Lung (tissue), 12 donors: Measurements from ENCODE around the gene MOB3B. TPM values are rescaled to one million over a fixed set of nuclear protein-coding genes. Genes with fewer than 3 reads are reported as not detected.

ENCODE experiments used
- ATAC-seq: fragments of 200-7000 bp; cut with Tn5 transposase; one replicate; pipeline ENCODE4 v1.9.1; 2020; ENCODE audit warnings: moderate number of reproducible peaks; ENCODE audit not compliant: insufficient read depth, low FRiP score
- DNase-seq, 3 donors: peaks; one replicate each; pipeline ENCODE4 v3.0.0-alpha.2; 2013 to 2017
- H3K27ac ChIP-seq, 2 donors: one replicate each; pipeline ENCODE4 v1.5.1; 2013; ENCODE audit warnings: mild to moderate bottlenecking in 2 of 2, moderate library complexity in 2 of 2, control low read depth in 1 of 2, inconsistent platforms in 1 of 2, low read depth in 1 of 2, low read length in 1 of 2
- H3K27me3 ChIP-seq, 3 donors: one replicate each; pipeline ENCODE4 v1.5.1; 2013; ENCODE audit warnings: low read length in 2 of 3; ENCODE audit not compliant: control insufficient read depth in 3 of 3, insufficient read depth in 3 of 3
- H3K36me3 ChIP-seq, 4 donors: one replicate each; pipeline ENCODE4 v1.5.1; 2013; ENCODE audit warnings: low read length in 4 of 4, mild to moderate bottlenecking in 1 of 4, moderate library complexity in 1 of 4; ENCODE audit not compliant: control insufficient read depth in 4 of 4, insufficient read depth in 4 of 4
- H3K4me1 ChIP-seq, 5 donors: one replicate each; pipeline ENCODE4 v1.5.1; 2013; ENCODE audit warnings: low read length in 5 of 5, mild to moderate bottlenecking in 2 of 5, moderate library complexity in 1 of 5; ENCODE audit not compliant: control insufficient read depth in 5 of 5, insufficient read depth in 5 of 5
- H3K4me3 ChIP-seq: one replicate; pipeline ENCODE4 v1.5.1; 2013; ENCODE audit warnings: mild to moderate bottlenecking, control low read depth, moderate library complexity
- H3K9ac ChIP-seq, 2 donors: one replicate each; pipeline ENCODE4 v1.5.1; 2013; ENCODE audit warnings: low read length in 2 of 2, control low read depth in 1 of 2; ENCODE audit not compliant: insufficient read depth in 1 of 2
- H3K9me3 ChIP-seq, 4 donors: one replicate each; pipeline ENCODE4 v1.5.1; 2013; ENCODE audit warnings: low read length in 3 of 4, mild to moderate bottlenecking in 1 of 4, moderate library complexity in 1 of 4; ENCODE audit not compliant: control insufficient read depth in 4 of 4, insufficient read depth in 3 of 4
- CTCF ChIP-seq: IDR thresholded peaks from 2 replicates; pipeline ENCODE4 v1.5.1; 2012; ENCODE audit warnings: mild to moderate bottlenecking; ENCODE audit errors: control extremely low read depth, extremely low read depth
- WGBS, 2 donors: extraction: QIAGEN DNeasy Blood & Tissue Kit; methylation state at CpG; one replicate each; pipeline ENCODE4 v1.1.7; 2013; 5-methylcytosine and 5-hydroxymethylcytosine counted together
- polyA plus RNA-seq, 2 donors: library from polyadenylated mRNA; stranded (reverse); fragments of 200-250 nt; gene quantifications; one replicate each; pipeline ENCODE4 v1.2.1, GENCODE V29; 2013
- total RNA-seq, 2 donors: library from RNA; depleted of rRNA in 1 of 2; stranded (reverse); fragments of >200 nt in 1 of 2; gene quantifications; one replicate each; pipeline ENCODE4 v1.2.1, GENCODE V29; 2014 to 2021
- donor health status: control.
- donor health status: control.
- donor health status: Bipolar disorder and iron deficiency.
- donor health status: healthy.
- donor health status: DM: yes; HTN: yes; CAD: no.

Gene MOB3B
- total and polyA plus RNA-seq, 4 donors, result 1.6 to 12.9 (median 6.4) TPM

GRCh38 chr9:27432308-27432707, 97.3 kb downstream of the MOB3B start:
- H3K4me3 ChIP-seq, result no peak overlapping the region
- H3K4me1 ChIP-seq, result peaks cover 2 to 29% (median 13%) of the 10 kb centered on the region in 5 donors
- no peaks in the 10 kb centered on the region for H3K36me3 ChIP-seq
- H3K27ac ChIP-seq, result no peak overlapping the region
- H3K9me3 ChIP-seq, result peaks cover 0 to 1% (median 0%) of the 10 kb centered on the region in 4 donors
- 34 to 45% methylated on average over 3 of the region's 3 CpGs for WGBS, 2 donors
- no peaks in the 10 kb centered on the region for H3K27me3 ChIP-seq
- no peak for DNase-seq
- no peak for TF ChIP-seq CTCF
- no peak overlapping the region for H3K9ac ChIP-seq
- ATAC-seq, result no peak

- ATAC-seq (no peak), DNase-seq (peak in 1 of 3 donors; percentile 13)
- H3K9me3 ChIP-seq, result peaks cover 0 to 1% (median 0%) of the 10 kb centered on the region in 4 donors
- no peak overlapping the region for H3K9ac ChIP-seq
- 64 to 74% methylated on average over 2 of the region's 2 CpGs for WGBS, 2 donors
- peaks cover 2 to 36% (median 13%) of the 10 kb centered on the region in 5 donors for H3K4me1 ChIP-seq
- no peak overlapping the region for H3K27ac ChIP-seq
- no peaks in the 10 kb centered on the region for H3K27me3 ChIP-seq
- H3K36me3 ChIP-seq, result no peaks in the 10 kb centered on the region
- no peak overlapping the region for H3K4me3 ChIP-seq
- no peak for TF ChIP-seq CTCF
Observed at GRCh38 chr9:27431543-27432147, 98.0 kb downstream of the MOB3B start.

- WGBS, 2 donors, result 63 to 85% methylated on average over 5 of the region's 5 CpGs
- Histone ChIP-seq H3K36me3 (no peaks in the 10 kb centered on the region), H3K27ac (no peak overlapping the region), H3K27me3 (no peaks in the 10 kb centered on the region), H3K4me3 (no peak overlapping the region), H3K9ac (no peak overlapping the region), H3K9me3 (peaks cover 0 to 1% (median 0%) of the 10 kb centered on the region in 4 donors), H3K4me1 (peaks cover 2 to 41% (median 13%) of the 10 kb centered on the region in 5 donors)
- TF ChIP-seq CTCF, result no peak
- DNase-seq (peak in 2 of 3 donors; percentile 42 to 65), ATAC-seq (no peak)
Observed at GRCh38 chr9:27430750-27431535, 98.7 kb downstream of the MOB3B start.
